IMR-90 (cell line): ENCODE data around the gene PHACTR3.

Experiments used
- BHLHE40 ChIP-seq: fragments of 150-350 bp; IDR thresholded peaks from 2 replicates; pipeline ENCODE4 v1.6.1; 2016; ENCODE audit warnings: mild to moderate bottlenecking, low read depth, low read length
- MAFK ChIP-seq: IDR thresholded peaks from 2 replicates; pipeline ENCODE4 v1.6.1; 2012; ENCODE audit warnings: low read depth, low read length, improper control_type of control experiment
- POLR2A ChIP-seq: IDR thresholded peaks from 2 replicates; pipeline ENCODE4 v1.6.1; 2012; ENCODE audit warnings: mild to moderate bottlenecking, low read depth, low read length
- RAD21 ChIP-seq: IDR thresholded peaks from 2 replicates; pipeline ENCODE4 v1.6.1; 2012; ENCODE audit warnings: low read length, improper control_type of control experiment
- RCOR1 ChIP-seq: IDR thresholded peaks from 2 replicates; pipeline ENCODE4 v1.6.1; 2012; ENCODE audit warnings: mild to moderate bottlenecking, low read length, improper control_type of control experiment; ENCODE audit not compliant: insufficient replicate concordance
- TF ChIP-seq, protein P1 (sequence below): conservative IDR thresholded peaks from 2 replicates; pipeline ENCODE4 v1.5.1; 2012; ENCODE audit warnings: mild to moderate bottlenecking, low read depth, low read length, improper control_type of control experiment

DNA sequence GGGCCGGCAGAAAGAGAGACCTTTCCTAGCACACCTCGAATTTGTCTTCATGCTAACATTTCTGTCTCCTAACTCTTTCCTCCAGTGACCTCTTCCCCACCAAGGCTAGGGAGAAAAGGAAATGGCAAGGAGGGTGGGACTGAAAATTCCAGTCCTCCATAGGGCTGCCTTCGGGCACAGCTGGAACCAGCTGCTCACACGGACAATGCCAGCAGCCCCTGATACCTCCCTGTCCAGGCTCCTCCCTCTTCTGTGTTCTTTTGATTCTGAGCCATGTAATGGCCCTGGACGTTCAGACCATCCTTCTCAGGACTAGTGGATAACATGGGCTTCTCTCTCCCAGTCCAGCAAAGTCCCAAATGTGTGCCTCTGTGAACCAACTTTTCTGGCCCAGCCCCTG, 29.1 kb upstream of the PHACTR3 start:
- TF ChIP-seq BHLHE40, result no peak
- no peak for TF ChIP-seq RAD21
- TF ChIP-seq, protein P1, sequence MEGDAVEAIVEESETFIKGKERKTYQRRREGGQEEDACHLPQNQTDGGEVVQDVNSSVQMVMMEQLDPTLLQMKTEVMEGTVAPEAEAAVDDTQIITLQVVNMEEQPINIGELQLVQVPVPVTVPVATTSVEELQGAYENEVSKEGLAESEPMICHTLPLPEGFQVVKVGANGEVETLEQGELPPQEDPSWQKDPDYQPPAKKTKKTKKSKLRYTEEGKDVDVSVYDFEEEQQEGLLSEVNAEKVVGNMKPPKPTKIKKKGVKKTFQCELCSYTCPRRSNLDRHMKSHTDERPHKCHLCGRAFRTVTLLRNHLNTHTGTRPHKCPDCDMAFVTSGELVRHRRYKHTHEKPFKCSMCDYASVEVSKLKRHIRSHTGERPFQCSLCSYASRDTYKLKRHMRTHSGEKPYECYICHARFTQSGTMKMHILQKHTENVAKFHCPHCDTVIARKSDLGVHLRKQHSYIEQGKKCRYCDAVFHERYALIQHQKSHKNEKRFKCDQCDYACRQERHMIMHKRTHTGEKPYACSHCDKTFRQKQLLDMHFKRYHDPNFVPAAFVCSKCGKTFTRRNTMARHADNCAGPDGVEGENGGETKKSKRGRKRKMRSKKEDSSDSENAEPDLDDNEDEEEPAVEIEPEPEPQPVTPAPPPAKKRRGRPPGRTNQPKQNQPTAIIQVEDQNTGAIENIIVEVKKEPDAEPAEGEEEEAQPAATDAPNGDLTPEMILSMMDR, result no peak
- no peak for TF ChIP-seq POLR2A
- TF ChIP-seq MAFK, result no peak
- TF ChIP-seq RCOR1, result no peak
